ENCODE measurements around the gene UQCRHL. TPM values are rescaled to one million over a fixed set of nuclear protein-coding genes. Genes with fewer than 3 reads are reported as not detected.

Gene UQCRHL
- total and polyA plus RNA-seq, 10 of the 15 experiments (the other 5 are each of a cell fraction or from before 2014, with no cell fraction given): 1.4 to 17.3 (median 5.7) TPM

DNA sequence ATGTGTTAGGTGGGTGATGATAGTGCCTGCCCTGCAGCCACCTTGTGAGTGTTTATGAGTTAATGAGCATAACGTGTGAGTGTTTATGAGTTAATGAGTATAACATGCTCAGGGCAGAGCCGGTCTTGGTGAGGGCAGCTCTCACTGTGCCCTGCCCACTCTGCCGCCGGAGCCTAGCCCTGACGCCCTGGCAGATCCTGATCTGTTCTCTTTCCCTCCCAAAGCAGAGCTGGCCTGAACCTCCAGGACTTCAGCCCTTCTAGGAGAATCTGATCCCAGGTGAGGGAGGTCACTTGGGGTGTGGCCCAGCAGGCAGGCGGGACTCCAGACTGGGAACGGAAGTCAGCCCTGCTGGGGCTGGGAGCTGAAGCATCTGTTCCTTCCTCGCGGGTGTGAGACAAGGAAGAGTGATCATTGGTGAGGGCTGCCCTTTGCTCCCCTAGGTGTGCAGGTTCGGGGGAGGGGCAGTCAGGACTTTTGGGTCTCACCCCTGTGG is 43.1 kb downstream of the UQCRHL start:
- ChIA-PET SMC1A (ENCODE audit: uncharacterized antibody, unreplicated experiment) (no interaction called here), POLR2A (no interaction called here), CTCF (no interaction called here), RAD21 (ENCODE audit: unreplicated experiment) (no interaction called here)
- 43% methylated on average over 10 of the region's 10 CpGs for WGBS (ENCODE audit: insufficient coverage, insufficient replicate concordance, low lambda C conversion rate, missing lambda C conversion rate)
- no peak overlapping the region for H3K27ac ChIP-seq (ENCODE audit: control insufficient read depth, insufficient read depth)
- TF ChIP-seq, protein P1, sequence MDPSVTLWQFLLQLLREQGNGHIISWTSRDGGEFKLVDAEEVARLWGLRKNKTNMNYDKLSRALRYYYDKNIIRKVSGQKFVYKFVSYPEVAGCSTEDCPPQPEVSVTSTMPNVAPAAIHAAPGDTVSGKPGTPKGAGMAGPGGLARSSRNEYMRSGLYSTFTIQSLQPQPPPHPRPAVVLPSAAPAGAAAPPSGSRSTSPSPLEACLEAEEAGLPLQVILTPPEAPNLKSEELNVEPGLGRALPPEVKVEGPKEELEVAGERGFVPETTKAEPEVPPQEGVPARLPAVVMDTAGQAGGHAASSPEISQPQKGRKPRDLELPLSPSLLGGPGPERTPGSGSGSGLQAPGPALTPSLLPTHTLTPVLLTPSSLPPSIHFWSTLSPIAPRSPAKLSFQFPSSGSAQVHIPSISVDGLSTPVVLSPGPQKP (IDR thresholded peaks at IDR 0.05; ENCODE audit: low read depth, low read length): no peak
- TF ChIP-seq JUNB (IDR thresholded peaks at IDR 0.05) (no peak), KLF5 (IDR thresholded peaks at IDR 0.05; ENCODE audit: partially characterized antibody) (no peak), SMC3 (IDR thresholded peaks at IDR 0.05; ENCODE audit: borderline replicate concordance, low read length) (no peak), SIX5 (IDR thresholded peaks at IDR 0.05; ENCODE audit: low read depth, low read length, severe bottlenecking) (no peak), IKZF1 (conservative IDR thresholded peaks at IDR 0.05) (no peak), BACH1 (IDR thresholded peaks at IDR 0.05; ENCODE audit: borderline replicate concordance) (no peak), NFIC (IDR thresholded peaks at IDR 0.05; ENCODE audit: low read depth, low read length) (no peak), CBFB (IDR thresholded peaks at IDR 0.05; ENCODE audit: low read depth) (no peak), ASH2L (IDR thresholded peaks at IDR 0.05; ENCODE audit: borderline replicate concordance, low read depth) (no peak), SRF (IDR thresholded peaks at IDR 0.05; ENCODE audit: low read depth in 2 of 2, low read length in 2 of 2) (no peak), RCOR1 (conservative IDR thresholded peaks at IDR 0.05; ENCODE audit: low read depth, low read length) (no peak), BHLHE40 (IDR thresholded peaks at IDR 0.05; ENCODE audit: borderline replicate concordance in 1 of 2, low read depth in 2 of 2, low read length in 1 of 2) (no peak), RELA (IDR thresholded peaks at IDR 0.05; ENCODE audit: borderline replicate concordance, partially characterized antibody) (no peak), YY1 (IDR thresholded peaks at IDR 0.05; ENCODE audit: low read depth, low read length) (no peak)
- TF ChIP-seq, protein P2, sequence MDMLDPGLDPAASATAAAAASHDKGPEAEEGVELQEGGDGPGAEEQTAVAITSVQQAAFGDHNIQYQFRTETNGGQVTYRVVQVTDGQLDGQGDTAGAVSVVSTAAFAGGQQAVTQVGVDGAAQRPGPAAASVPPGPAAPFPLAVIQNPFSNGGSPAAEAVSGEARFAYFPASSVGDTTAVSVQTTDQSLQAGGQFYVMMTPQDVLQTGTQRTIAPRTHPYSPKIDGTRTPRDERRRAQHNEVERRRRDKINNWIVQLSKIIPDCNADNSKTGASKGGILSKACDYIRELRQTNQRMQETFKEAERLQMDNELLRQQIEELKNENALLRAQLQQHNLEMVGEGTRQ (IDR thresholded peaks at IDR 0.05; ENCODE audit: borderline replicate concordance, low read depth, low read length): no peak
- H4K20me1 ChIP-seq (ENCODE audit: control insufficient read depth, insufficient read depth): no peaks in the 10 kb centered on the region
- H3K9ac ChIP-seq (ENCODE audit: control insufficient read depth, insufficient read depth, low read length): no peak overlapping the region
- BruUV-seq (replicated peaks): no TSS peak
- H2AFZ ChIP-seq (ENCODE audit: control insufficient read depth, low read depth, low read length): no peak overlapping the region
- H3K4me2 ChIP-seq (ENCODE audit: control insufficient read depth, insufficient read depth): no peak overlapping the region
- H3K9me3 ChIP-seq (replicated peaks; ENCODE audit: control insufficient read depth, insufficient read depth, low read length): no peaks in the 10 kb centered on the region
- ATAC-seq (no peak), DNase-seq (ENCODE audit: low read depth, low spot score) (no peak), FAIRE-seq (no peak)
- in situ Hi-C loops (cut with MboI) (no loop called here), intact Hi-C loops (cut with micrococcal nuclease; ENCODE audit: unreplicated experiment) (no loop called here)
- no peaks in the 10 kb centered on the region for H3K79me2 ChIP-seq (ENCODE audit: control insufficient read depth, insufficient read depth, low read length)
- no peaks in the 10 kb centered on the region for H3K4me1 ChIP-seq (ENCODE audit: control insufficient read depth, insufficient read depth, low read length)
- no peak overlapping the region for H3K4me3 ChIP-seq
- H3K36me3 ChIP-seq (ENCODE audit: control insufficient read depth in 2 of 2, insufficient read depth in 2 of 2, low read length in 1 of 2): no peaks in the 10 kb centered on the region
- H3K27me3 ChIP-seq (replicated peaks in 1 of 2; ENCODE audit: control insufficient read depth in 2 of 2, insufficient read depth in 2 of 2, low read length in 1 of 2): peaks cover 0 to 1% of the 10 kb centered on the region in 2 experiments; a peak in 3 of 4 replicates
